Gastrocnemius medialis (tissue), 4 donors: ENCODE data around the gene HEXIM2. TPM values are rescaled to one million over a fixed set of nuclear protein-coding genes. Genes with fewer than 3 reads are reported as not detected.

Source experiments
- ATAC-seq, 2 donors: fragments of 150-250 bp; one replicate each; pipeline ENCODE4 v1.9.1; 2016
- DNase-seq, 2 donors: peaks; one replicate each; pipeline ENCODE4 v3.0.0-alpha.2; 2019
- H3K27ac ChIP-seq, 4 donors: fragments of 200-600 bp; sonication (generic); 1 replicate in 1 of 4; 2 replicates in 3 of 4; pipeline ENCODE4 v1.5.1; 2016 to 2018; ENCODE audit warnings: mild to moderate bottlenecking in 2 of 4, moderate library complexity in 1 of 4
- H3K27me3 ChIP-seq, 3 donors: fragments of 200-600 bp; sonication (generic) in 2 of 3; 1 replicate in 1 of 3; 2 replicates in 2 of 3; pipeline versions ENCODE4 v1.5.1 to v1.6.0; 2016 to 2019; ENCODE audit warnings: mild to moderate bottlenecking in 1 of 3, moderate library complexity in 1 of 3
- H3K36me3 ChIP-seq, 2 donors: fragments of 200-600 bp; sonication (generic) in 1 of 2; one replicate each; pipeline ENCODE4 v1.5.1; 2017 to 2018
- H3K4me1 ChIP-seq, 2 donors: fragments of 200-600 bp; sonication (generic) in 1 of 2; one replicate each; pipeline ENCODE4 v1.5.1; 2016 to 2017; ENCODE audit warnings: mild to moderate bottlenecking in 2 of 2
- H3K4me3 ChIP-seq, 4 donors: fragments of 200-600 bp; sonication (generic) in 3 of 4; 1 replicate in 1 of 4; 2 replicates in 3 of 4; pipeline ENCODE4 v1.5.1; 2016 to 2019; ENCODE audit warnings: mild to moderate bottlenecking in 2 of 4
- H3K9me3 ChIP-seq, 3 donors: fragments of 200-600 bp; sonication (generic) in 2 of 3; 1 replicate in 1 of 3; 2 replicates in 2 of 3; pipeline ENCODE4 v1.5.1; 2016 to 2019
- POLR2A ChIP-seq, 2 donors: fragments of 450-650 bp; IDR thresholded peaks; one replicate each; pipeline ENCODE4 v1.6.1; 2017; ENCODE audit warnings: antibody characterized with exemption in 2 of 2, mild to moderate bottlenecking in 2 of 2, moderate library complexity in 2 of 2
- in situ Hi-C, 4 donors: fragments of 200-750 bp; cut with MboI; loops; one replicate each; pipeline versions ENCODE4 v1.15.0 to v1.8.0; 2017; ENCODE audit warnings: low sequenced_read_pairs in 4 of 4
- intact Hi-C: fragments of 100-400 bp; cut with DNase I; formaldehyde crosslinking; loops from one replicate; pipeline ENCODE4 v1.15.1; 2023; ENCODE audit warnings: low total_unique reads
- total RNA-seq, 4 donors: library from RNA; depleted of rRNA; stranded (reverse); fragments of >200 nt; gene quantifications; one replicate each; pipeline versions ENCODE4 v1.1.0 to v1.2.3, GENCODE V29; 2016
- TF ChIP-seq, protein P1 (sequence below), 5 experiments: fragments of 450-650 bp in 3 of 5; fragments of 200-600 bp in 2 of 5; sonication (generic) in 2 of 5; IDR thresholded peaks in 4 of 5; conservative IDR thresholded peaks in 1 of 5; 1 replicate in 4 of 5; 2 replicates in 1 of 5; pipeline ENCODE4 v1.5.1; 2016 to 2019; ENCODE audit warnings: antibody characterized with exemption in 5 of 5, mild to moderate bottlenecking in 3 of 5, moderate library complexity in 3 of 5

The HEXIM2 gene
- total RNA-seq, 4 donors from 2014 or later, result 31.4 to 70.8 (median 64.9) TPM

- in situ Hi-C loops, result loop anchor here in 1 of 4 donors (25.0 kb wide), 1 partner anchor 94 kb away; the partner anchor contains the start of genes DCAKD and NMT1
Observed at GRCh38 chr17:45156242-45156641, 5.4 kb upstream of the HEXIM2 start.

GRCh38 chr17:45160447-45161287 lies 1.0 kb upstream of the HEXIM2 start:
- Histone ChIP-seq H3K9me3 (no peaks in the 10 kb centered on the region), H3K4me1 (peaks cover 41 to 51% of the 10 kb centered on the region in 2 donors), H3K27ac (peak overlapping the region; percentile 96 to 100 (median 100)), H3K4me3 (peak overlapping the region; percentile 85 to 99 (median 92)), H3K36me3 (peaks cover 0 to 4% of the 10 kb centered on the region in 2 donors), H3K27me3 (no peaks in the 10 kb centered on the region)
- peak; percentile 52 to 76 for DNase-seq
- TF ChIP-seq, protein P1, sequence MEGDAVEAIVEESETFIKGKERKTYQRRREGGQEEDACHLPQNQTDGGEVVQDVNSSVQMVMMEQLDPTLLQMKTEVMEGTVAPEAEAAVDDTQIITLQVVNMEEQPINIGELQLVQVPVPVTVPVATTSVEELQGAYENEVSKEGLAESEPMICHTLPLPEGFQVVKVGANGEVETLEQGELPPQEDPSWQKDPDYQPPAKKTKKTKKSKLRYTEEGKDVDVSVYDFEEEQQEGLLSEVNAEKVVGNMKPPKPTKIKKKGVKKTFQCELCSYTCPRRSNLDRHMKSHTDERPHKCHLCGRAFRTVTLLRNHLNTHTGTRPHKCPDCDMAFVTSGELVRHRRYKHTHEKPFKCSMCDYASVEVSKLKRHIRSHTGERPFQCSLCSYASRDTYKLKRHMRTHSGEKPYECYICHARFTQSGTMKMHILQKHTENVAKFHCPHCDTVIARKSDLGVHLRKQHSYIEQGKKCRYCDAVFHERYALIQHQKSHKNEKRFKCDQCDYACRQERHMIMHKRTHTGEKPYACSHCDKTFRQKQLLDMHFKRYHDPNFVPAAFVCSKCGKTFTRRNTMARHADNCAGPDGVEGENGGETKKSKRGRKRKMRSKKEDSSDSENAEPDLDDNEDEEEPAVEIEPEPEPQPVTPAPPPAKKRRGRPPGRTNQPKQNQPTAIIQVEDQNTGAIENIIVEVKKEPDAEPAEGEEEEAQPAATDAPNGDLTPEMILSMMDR (IDR thresholded peaks at IDR 0.05 in 4 of 5, conservative IDR thresholded peaks at IDR 0.05 in 1 of 5), result peak in 4 of 5 experiments; percentile 14 to 40 (median 30)
- TF ChIP-seq POLR2A (IDR thresholded peaks at IDR 0.05), result peak; percentile 58 to 61
- intact Hi-C loops (loop anchor here (1.0 to 5.0 kb wide), 4 partner anchors 10 to 157 kb away; partner anchors contain the start of genes ACBD4, HEXIM1 and MAP3K14), in situ Hi-C loops (loop anchor here in 1 of 4 donors (25.0 kb wide), 1 partner anchor 98 kb away; the partner anchor contains the start of genes DCAKD and NMT1)
- ATAC-seq, result peak; percentile 60 to 61

More at GRCh38 chr17:45156242-45156641, 5.4 kb upstream of the HEXIM2 start:
- no peaks in the 10 kb centered on the region for H3K27me3 ChIP-seq
- no peak overlapping the region for H3K4me3 ChIP-seq
- peak overlapping the region; percentile 1 to 57 (median 50) for H3K27ac ChIP-seq
- ATAC-seq (no peak), DNase-seq (no peak)
- intact Hi-C loops, result no loop called here
- TF ChIP-seq, protein P1 (IDR thresholded peaks at IDR 0.05 in 4 of 5, conservative IDR thresholded peaks at IDR 0.05 in 1 of 5), result no peak
- TF ChIP-seq POLR2A (IDR thresholded peaks at IDR 0.05), result no peak
- H3K9me3 ChIP-seq, result no peaks in the 10 kb centered on the region
- no peaks in the 10 kb centered on the region for H3K36me3 ChIP-seq
- peaks cover 56 to 63% of the 10 kb centered on the region in 2 donors for H3K4me1 ChIP-seq

DNA sequence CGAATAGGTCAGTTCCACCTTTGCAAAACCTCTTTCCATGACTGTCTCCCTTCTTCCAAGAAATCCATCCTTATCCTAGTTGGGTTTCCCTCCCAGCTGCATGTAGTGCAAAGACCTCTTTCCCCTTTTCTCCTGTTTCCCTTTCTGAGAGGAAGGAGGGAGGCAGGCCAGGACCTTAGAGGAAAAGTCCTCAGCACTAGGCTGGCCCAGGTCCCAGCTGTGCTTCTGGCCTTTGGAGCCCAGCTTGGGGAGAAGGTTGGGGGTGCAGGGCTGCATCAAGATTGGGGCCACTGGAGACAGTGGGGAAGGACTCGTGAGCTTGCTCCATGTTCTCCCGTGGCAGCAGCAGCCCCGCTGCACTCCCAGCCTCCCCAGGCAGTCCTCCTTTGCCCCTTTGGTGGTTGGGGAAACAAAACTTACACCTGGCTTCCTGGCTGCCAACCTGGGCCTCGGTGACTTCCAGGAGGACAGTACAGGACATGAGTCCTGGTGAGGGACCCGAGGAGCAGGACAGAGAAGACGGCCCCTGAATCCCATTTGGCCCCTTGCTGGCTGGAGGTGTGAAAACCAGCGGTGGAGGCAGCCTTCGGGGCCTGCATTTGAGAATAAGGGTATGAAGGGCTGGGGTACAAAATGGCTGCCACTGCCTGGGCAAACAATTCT lies 481 bp downstream of the HEXIM2 start:
- ATAC-seq, result no peak
- no peak for DNase-seq
- in situ Hi-C loops, result loop anchor here in 1 of 4 donors (25.0 kb wide), 1 partner anchor 100 kb away; the partner anchor contains the start of genes DCAKD and NMT1

DNA sequence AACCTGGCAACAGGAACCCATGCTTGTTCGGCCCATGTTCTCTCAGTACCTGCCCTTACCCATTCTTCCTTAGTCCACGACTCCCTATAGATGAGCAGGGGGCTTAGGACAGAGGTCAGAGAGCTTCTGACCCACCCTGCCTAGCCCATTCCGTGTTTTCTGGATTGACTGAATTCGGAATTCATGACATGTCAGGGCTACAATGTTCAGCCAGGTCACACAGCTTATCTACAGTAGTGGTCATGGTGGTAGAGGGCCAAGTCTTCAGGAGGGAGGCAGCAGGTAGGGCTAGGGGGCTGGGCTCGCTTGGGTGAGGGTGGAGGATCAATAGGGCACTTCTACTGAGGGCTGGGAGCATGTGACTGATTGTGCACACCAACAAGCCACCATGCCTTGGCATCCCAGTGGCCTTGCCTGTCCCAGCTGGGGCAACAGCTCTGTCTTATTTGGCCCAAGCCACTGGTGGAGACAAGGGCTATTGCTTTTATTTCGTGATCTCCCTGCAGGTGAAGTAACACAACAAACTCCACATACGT lies 3.1 kb downstream of the HEXIM2 start:
- H3K4me1 ChIP-seq, result peaks cover 14 to 18% of the 10 kb centered on the region in 2 donors
- no peak for DNase-seq
- no peak for ATAC-seq
- no peak overlapping the region for H3K27ac ChIP-seq
- intact Hi-C loops, result loop anchor here (5.0 kb wide), 1 partner anchor 152 kb away; the partner anchor contains the start of gene MAP3K14
- no peaks in the 10 kb centered on the region for H3K9me3 ChIP-seq
- TF ChIP-seq POLR2A (IDR thresholded peaks at IDR 0.05), result no peak
- TF ChIP-seq, protein P1 (IDR thresholded peaks at IDR 0.05 in 4 of 5, conservative IDR thresholded peaks at IDR 0.05 in 1 of 5), result no peak
- H3K4me3 ChIP-seq, result no peak overlapping the region
- H3K27me3 ChIP-seq, result no peaks in the 10 kb centered on the region
- peaks cover 0 to 11% of the 10 kb centered on the region in 2 donors for H3K36me3 ChIP-seq
- in situ Hi-C loops, result loop anchor here in 1 of 4 donors (25.0 kb wide), 1 partner anchor 103 kb away; the partner anchor contains the start of genes DCAKD and NMT1

More for the DNA sequence above, 481 bp downstream of the HEXIM2 start:
- Histone ChIP-seq H3K4me3 (peak overlapping the region; percentile 34 to 99 (median 50)), H3K36me3 (peaks cover 0 to 4% of the 10 kb centered on the region in 2 donors), H3K27me3 (no peaks in the 10 kb centered on the region), H3K4me1 (peaks cover 38 to 43% of the 10 kb centered on the region in 2 donors), H3K27ac (peak overlapping the region; percentile 74 to 100 (median 88)), H3K9me3 (no peaks in the 10 kb centered on the region)
- intact Hi-C loops, result loop anchor here (5.0 kb wide), 1 partner anchor 155 kb away; the partner anchor contains the start of gene MAP3K14
- TF ChIP-seq POLR2A (IDR thresholded peaks at IDR 0.05), result no peak
- TF ChIP-seq, protein P1 (IDR thresholded peaks at IDR 0.05 in 4 of 5, conservative IDR thresholded peaks at IDR 0.05 in 1 of 5), result no peak
